Measurements from ENCODE around the gene NUDT21. TPM values are rescaled to one million over a fixed set of nuclear protein-coding genes. Genes with fewer than 3 reads are reported as not detected.

NUDT21 gene
- polyA plus RNA-seq, 1 of the 3 experiments (the other 2 are of a cell fraction): 42.2 TPM

GRCh38 chr16:56428091-56428490, 23.0 kb downstream of the NUDT21 start:
- no peak for DNase-seq
- Histone ChIP-seq H3K9ac (no peak overlapping the region), H3K4me3 (ENCODE audit: low read depth in 2 of 2, low read length in 1 of 2) (no peak overlapping the region), H2AFZ (ENCODE audit: low read depth) (no peak overlapping the region), H3F3A (replicated peaks; ENCODE audit: insufficient read depth) (peaks cover 31% of the 10 kb centered on the region), H3K4me2 (no peak overlapping the region), H3K27me3 (ENCODE audit: insufficient read depth) (no peaks in the 10 kb centered on the region), H3K79me2 (ENCODE audit: insufficient read depth) (peaks cover 20% of the 10 kb centered on the region), H4K20me1 (ENCODE audit: insufficient read depth) (peaks cover 11% of the 10 kb centered on the region), H3K9me3 (peaks cover 5% of the 10 kb centered on the region; the same call in 1 of the 2 replicates), H3K36me3 (replicated peaks in 1 of 2; ENCODE audit: control insufficient read depth in 1 of 2, insufficient read depth in 2 of 2, low read length in 1 of 2) (peaks cover 26 to 46% of the 10 kb centered on the region in 2 experiments), H3K9me2 (no peaks in the 10 kb centered on the region), H3K4me1 (ENCODE audit: control insufficient read depth in 1 of 2, insufficient read depth in 2 of 2, low read depth in 1 of 2, low read length in 1 of 2) (peaks cover 0 to 9% of the 10 kb centered on the region in 2 experiments; a peak in 2 of 4 replicates), H3K27ac (ENCODE audit: low read depth in 2 of 2, low read length in 1 of 2) (peak overlapping the region in 1 of 2 experiments; percentile 8; a peak in 1 of 4 replicates)
- ChIA-PET CTCF (no interaction called here), POLR2A (no interaction called here)
- TF ChIP-seq ELF1 (IDR thresholded peaks at IDR 0.05) (no peak), EP300 (IDR thresholded peaks at IDR 0.05; ENCODE audit: borderline replicate concordance in 1 of 2, low read depth in 1 of 2, low read length in 1 of 2) (no peak), EZH2phosphoT487 (IDR thresholded peaks at IDR 0.05; ENCODE audit: borderline replicate concordance, low read depth) (no peak), YY1 (IDR thresholded peaks at IDR 0.05; ENCODE audit: low read depth) (no peak), NFIC (IDR thresholded peaks at IDR 0.05; ENCODE audit: borderline replicate concordance) (no peak), RXRA (IDR thresholded peaks at IDR 0.05; ENCODE audit: borderline replicate concordance, low read depth) (no peak), POLR2AphosphoS5 (IDR thresholded peaks at IDR 0.05; ENCODE audit: low read depth, low read length) (no peak), USF2 (IDR thresholded peaks at IDR 0.05; ENCODE audit: borderline replicate concordance, low read depth, low read length) (no peak), FOXM1 (IDR thresholded peaks at IDR 0.05; ENCODE audit: low read depth) (no peak), TCF12 (IDR thresholded peaks at IDR 0.05) (no peak)
- 96% methylated on average over 1 of the region's 1 CpG for WGBS (ENCODE audit: low lambda C conversion rate)

DNA sequence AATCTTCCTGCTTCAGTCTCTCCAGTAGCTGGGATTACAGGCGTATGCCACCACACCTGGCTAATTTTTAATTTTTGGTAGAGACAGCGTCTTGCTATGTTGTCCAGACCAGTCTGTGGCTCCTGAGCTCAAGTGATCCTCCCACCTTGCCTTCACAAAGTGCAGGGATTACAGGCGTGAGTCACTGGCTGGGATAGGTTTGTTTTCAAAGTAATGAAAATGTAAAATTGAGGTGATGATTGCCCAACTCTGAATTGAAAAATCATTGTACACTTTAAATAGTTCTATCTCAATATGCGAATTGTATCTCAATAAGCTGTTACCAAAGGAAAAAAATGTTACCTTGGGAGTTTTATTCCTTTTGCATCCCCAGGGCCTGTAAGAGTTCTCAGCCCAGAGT, 24.5 kb downstream of the NUDT21 start:
- Histone ChIP-seq H3K27ac (ENCODE audit: low read depth in 2 of 2, low read length in 1 of 2) (no peak overlapping the region), H3F3A (replicated peaks; ENCODE audit: insufficient read depth) (peaks cover 28% of the 10 kb centered on the region), H3K4me3 (ENCODE audit: low read depth in 2 of 2, low read length in 1 of 2) (no peak overlapping the region), H3K9ac (no peak overlapping the region), H4K20me1 (ENCODE audit: insufficient read depth) (peaks cover 27% of the 10 kb centered on the region), H3K9me3 (peaks cover 5% of the 10 kb centered on the region; the same call in 1 of the 2 replicates), H3K4me1 (ENCODE audit: control insufficient read depth in 1 of 2, insufficient read depth in 2 of 2, low read depth in 1 of 2, low read length in 1 of 2) (peaks cover 0 to 9% of the 10 kb centered on the region in 2 experiments; a peak in 3 of 4 replicates), H3K36me3 (replicated peaks in 1 of 2; ENCODE audit: control insufficient read depth in 1 of 2, insufficient read depth in 2 of 2, low read length in 1 of 2) (peaks cover 11 to 31% of the 10 kb centered on the region in 2 experiments), H3K9me2 (no peaks in the 10 kb centered on the region), H2AFZ (ENCODE audit: low read depth) (no peak overlapping the region), H3K27me3 (ENCODE audit: insufficient read depth) (no peaks in the 10 kb centered on the region), H3K79me2 (ENCODE audit: insufficient read depth) (peaks cover 35% of the 10 kb centered on the region), H3K4me2 (no peak overlapping the region)
- ChIA-PET POLR2A (no interaction called here), CTCF (interaction anchor here (1.0 kb wide), 1 partner anchor 56 kb away, joined by 3 read pairs; no protein-coding TSS in a partner anchor)
- no peak for TF ChIP-seq CHD2 (IDR thresholded peaks at IDR 0.05; ENCODE audit: low read length, partially characterized antibody)
- TF ChIP-seq CTCF (IDR thresholded peaks at IDR 0.05): no peak
- no peak for TF ChIP-seq POLR2AphosphoS5 (IDR thresholded peaks at IDR 0.05; ENCODE audit: low read depth, low read length)
- no peak for TF ChIP-seq EP300 (IDR thresholded peaks at IDR 0.05; ENCODE audit: borderline replicate concordance in 1 of 2, low read depth in 1 of 2, low read length in 1 of 2)
- TF ChIP-seq MAX (IDR thresholded peaks at IDR 0.05; ENCODE audit: low read depth): no peak
- TF ChIP-seq FOXM1 (IDR thresholded peaks at IDR 0.05; ENCODE audit: low read depth): no peak
- no peak for DNase-seq
- 89% methylated on average over 4 of the region's 4 CpGs for WGBS (ENCODE audit: low lambda C conversion rate)
